Osteoblast (primary cell): Measurements from ENCODE around the gene STPG3. TPM values are rescaled to one million over a fixed set of nuclear protein-coding genes. Genes with fewer than 3 reads are reported as not detected.

Experiments used
- DNase-seq: peaks from one replicate; pipeline ENCODE4 v3.0.0; 2011; ENCODE audit warnings: low spot score, mixed read lengths; ENCODE audit not compliant: insufficient read length; ENCODE audit errors: missing footprints
- H2AFZ ChIP-seq: 2 replicates; pipeline ENCODE4 v1.6.0; 2011; ENCODE audit warnings: mild to moderate bottlenecking, low read length
- H3K27ac ChIP-seq: 2 replicates; pipeline ENCODE4 v1.5.1; 2011; ENCODE audit warnings: mild to moderate bottlenecking, low read depth, low read length, moderate library complexity
- H3K27me3 ChIP-seq: 2 replicates; pipeline ENCODE4 v1.6.0; 2012; ENCODE audit warnings: mild to moderate bottlenecking, control low read depth, inconsistent platforms, low read length, moderate library complexity; ENCODE audit not compliant: insufficient read depth
- H3K36me3 ChIP-seq: 2 replicates; pipeline ENCODE4 v1.5.1; 2011; ENCODE audit warnings: mild to moderate bottlenecking, low read length, control low read depth, moderate library complexity; ENCODE audit not compliant: insufficient read depth
- H3K4me1 ChIP-seq: 2 replicates; pipeline ENCODE4 v1.5.1; 2011; ENCODE audit warnings: mild to moderate bottlenecking, low read length, control low read depth, moderate library complexity; ENCODE audit not compliant: insufficient read depth
- H3K4me2 ChIP-seq: 2 replicates; pipeline ENCODE4 v1.6.0; 2011; ENCODE audit warnings: mild to moderate bottlenecking, low read length; ENCODE audit not compliant: insufficient read depth
- H3K4me3 ChIP-seq: fragments of 200-600 bp; sonication (generic); 3 replicates; pipeline ENCODE4 v1.5.1; 2012; ENCODE audit warnings: mild to moderate bottlenecking, low read length, inconsistent platforms; ENCODE audit not compliant: insufficient read depth
- H3K79me2 ChIP-seq: 2 replicates; pipeline ENCODE4 v1.6.0; 2012; ENCODE audit warnings: mild to moderate bottlenecking, low read length, control low read depth, inconsistent platforms; ENCODE audit not compliant: insufficient read depth
- H3K9me3 ChIP-seq: 2 replicates; pipeline ENCODE4 v1.5.1; 2011; ENCODE audit warnings: low read depth, low read length, control low read depth
- H4K20me1 ChIP-seq: 2 replicates; pipeline ENCODE4 v1.6.0; 2012; ENCODE audit warnings: mild to moderate bottlenecking, low read length, control low read depth; ENCODE audit not compliant: insufficient read depth
- total RNA-seq: library from RNA; depleted of rRNA; stranded (reverse); fragments of >200 nt; gene quantifications from 2 replicates; pipeline ENCODE4 v1.2.3, GENCODE V29; 2012
- TF ChIP-seq, protein P1 (sequence below): IDR thresholded peaks from 2 replicates; pipeline ENCODE4 v1.5.1; 2011; ENCODE audit warnings: mild to moderate bottlenecking, low read depth, low read length, moderate library complexity; ENCODE audit errors: extremely low read depth

Gene STPG3
- total RNA-seq, 1 donor: 0.36 TPM

DNA sequence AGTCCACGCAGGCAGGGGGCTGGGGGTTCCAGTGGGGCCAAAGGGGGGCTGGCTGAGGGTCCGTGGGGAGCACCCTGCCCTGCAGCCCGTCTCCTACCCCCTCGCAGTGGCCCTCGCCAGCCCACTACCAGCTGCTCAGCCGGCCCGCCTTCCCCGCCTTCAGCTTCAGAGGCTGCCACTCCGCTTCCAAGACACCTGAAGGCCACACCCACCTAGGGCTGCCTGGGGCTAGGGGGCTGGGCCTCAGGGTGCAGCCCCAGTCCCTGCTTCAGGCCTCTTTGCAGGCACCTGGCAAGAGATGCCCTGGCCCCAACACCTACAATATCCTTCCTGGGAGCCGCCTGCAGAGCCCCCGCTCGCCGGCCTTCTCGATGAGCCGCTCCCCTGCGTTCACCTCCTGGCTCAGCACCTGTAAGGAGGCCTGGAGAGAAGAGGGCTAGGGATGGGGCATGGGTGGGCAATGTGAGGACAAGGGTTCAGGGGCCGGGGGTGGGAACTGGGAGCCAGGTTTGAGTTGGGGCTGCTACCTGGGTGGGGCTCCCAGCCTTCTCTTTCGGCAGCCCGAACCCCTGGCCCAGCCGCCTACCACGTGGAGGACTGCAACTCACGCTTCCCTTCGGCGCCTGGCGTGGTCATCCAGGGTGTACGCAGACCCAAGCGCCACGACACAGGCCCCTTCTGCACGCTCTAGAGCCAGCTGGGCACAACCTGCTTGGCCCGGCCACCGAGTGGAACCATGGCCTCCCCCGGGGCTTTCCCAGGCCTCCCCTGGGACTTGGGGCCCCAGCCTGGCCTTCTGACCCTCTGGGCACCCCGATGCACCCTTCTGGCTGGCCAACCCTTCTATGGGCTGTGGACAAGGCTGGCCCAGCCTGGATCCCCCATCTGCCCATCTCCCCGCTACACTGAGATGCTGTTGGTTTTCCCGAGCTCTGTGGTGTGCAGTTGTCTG is 1.7 kb downstream of the STPG3 start:
- no peak overlapping the region for H3K4me3 ChIP-seq
- H3K27me3 ChIP-seq: peaks cover 5% of the 10 kb centered on the region
- peak; percentile 83 for DNase-seq
- peaks cover 7% of the 10 kb centered on the region for H3K36me3 ChIP-seq
- no peak overlapping the region for H3K4me2 ChIP-seq
- H2AFZ ChIP-seq: no peak overlapping the region
- TF ChIP-seq, protein P1, sequence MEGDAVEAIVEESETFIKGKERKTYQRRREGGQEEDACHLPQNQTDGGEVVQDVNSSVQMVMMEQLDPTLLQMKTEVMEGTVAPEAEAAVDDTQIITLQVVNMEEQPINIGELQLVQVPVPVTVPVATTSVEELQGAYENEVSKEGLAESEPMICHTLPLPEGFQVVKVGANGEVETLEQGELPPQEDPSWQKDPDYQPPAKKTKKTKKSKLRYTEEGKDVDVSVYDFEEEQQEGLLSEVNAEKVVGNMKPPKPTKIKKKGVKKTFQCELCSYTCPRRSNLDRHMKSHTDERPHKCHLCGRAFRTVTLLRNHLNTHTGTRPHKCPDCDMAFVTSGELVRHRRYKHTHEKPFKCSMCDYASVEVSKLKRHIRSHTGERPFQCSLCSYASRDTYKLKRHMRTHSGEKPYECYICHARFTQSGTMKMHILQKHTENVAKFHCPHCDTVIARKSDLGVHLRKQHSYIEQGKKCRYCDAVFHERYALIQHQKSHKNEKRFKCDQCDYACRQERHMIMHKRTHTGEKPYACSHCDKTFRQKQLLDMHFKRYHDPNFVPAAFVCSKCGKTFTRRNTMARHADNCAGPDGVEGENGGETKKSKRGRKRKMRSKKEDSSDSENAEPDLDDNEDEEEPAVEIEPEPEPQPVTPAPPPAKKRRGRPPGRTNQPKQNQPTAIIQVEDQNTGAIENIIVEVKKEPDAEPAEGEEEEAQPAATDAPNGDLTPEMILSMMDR: no peak
- no peak overlapping the region for H3K27ac ChIP-seq
- no peaks in the 10 kb centered on the region for H3K9me3 ChIP-seq
- H4K20me1 ChIP-seq: peaks cover 14% of the 10 kb centered on the region
- H3K79me2 ChIP-seq: peaks cover 19% of the 10 kb centered on the region
- H3K4me1 ChIP-seq: peaks cover 13% of the 10 kb centered on the region

- H3K27ac ChIP-seq: no peak overlapping the region
- peaks cover 14% of the 10 kb centered on the region for H4K20me1 ChIP-seq
These were observed 2.9 kb downstream of the STPG3 start for GRCh38 chr9:137253717-137254623.

GRCh38 chr9:137254624-137255447 is 3.8 kb downstream of the STPG3 start, which contains the start of gene NELFB:
TSS of gene NELFB (plus strand) at chr9:137255327.
- H3K27ac ChIP-seq: no peak within 1 kb of the TSS
- no peaks in the 10 kb centered on the region for H3K9me3 ChIP-seq
- H3K27me3 ChIP-seq: peaks cover under 1% of the 10 kb centered on the region
- peak; percentile 100 for DNase-seq
- peak within 1 kb of the TSS; percentile 90 for H3K4me3 ChIP-seq
- peaks cover 14% of the 10 kb centered on the region for H4K20me1 ChIP-seq
- peaks cover 30% of the 10 kb centered on the region for H3K79me2 ChIP-seq
- peaks cover 13% of the 10 kb centered on the region for H3K4me1 ChIP-seq
- peak within 1 kb of the TSS; percentile 92 for H3K4me2 ChIP-seq
- peak within 1 kb of the TSS; percentile 88 for H2AFZ ChIP-seq
- TF ChIP-seq, protein P1: no peak
- H3K36me3 ChIP-seq: peaks cover 19% of the 10 kb centered on the region

More at GRCh38 chr9:137253717-137254623, 2.9 kb downstream of the STPG3 start:
- H3K9me3 ChIP-seq: no peaks in the 10 kb centered on the region
- H3K27me3 ChIP-seq: peaks cover 5% of the 10 kb centered on the region
- H3K4me2 ChIP-seq: peak overlapping the region; percentile 89
- H3K79me2 ChIP-seq: peaks cover 26% of the 10 kb centered on the region
- peak overlapping the region; percentile 88 for H2AFZ ChIP-seq
- peaks cover 13% of the 10 kb centered on the region for H3K4me1 ChIP-seq
- peak overlapping the region; percentile 90 for H3K4me3 ChIP-seq
- peak; percentile 92 for DNase-seq
- TF ChIP-seq, protein P1: no peak
- peaks cover 15% of the 10 kb centered on the region for H3K36me3 ChIP-seq
